ENCODE data around the gene ARV1. TPM values are rescaled to one million over a fixed set of nuclear protein-coding genes. Genes with fewer than 3 reads are reported as not detected.
"Not testable (repeated sequence)": the region's sequence is repeated elsewhere in the genome, so short reads cannot be mapped to it uniquely, and the experiment has no call there.

Gene ARV1
- total RNA-seq, 2 experiments from 2014 or later: 13.5 to 17.7 TPM

- Mint-ChIP-seq H3K4me3 (peak overlapping the region; percentile 28), H3K9me3 (no peaks in the 10 kb centered on the region), H3K4me1 (peaks cover 8% of the 10 kb centered on the region), H3K27me3 (no peaks in the 10 kb centered on the region), H3K27ac (peak overlapping the region; percentile 10), H3K36me3 (ENCODE audit: low read depth) (no peaks in the 10 kb centered on the region)
- CTCF ChIA-PET: interaction anchor here (0.6 to 1.0 kb wide), 2 partner anchors 12 to 30 kb away, joined by 3 read pairs; no protein-coding TSS in a partner anchor
- POLR2A ChIA-PET: no interaction called here
- DNase-seq: no peak
Observed at GRCh38 chr1:231028682-231029081, 49.8 kb downstream of the ARV1 start.

GRCh38 chr1:231029247-231029646, 50.4 kb downstream of the ARV1 start:
- not testable (repeated sequence) for H3K36me3 Mint-ChIP-seq (ENCODE audit: low read depth); H3K27ac Mint-ChIP-seq
- CTCF ChIA-PET: interaction anchor here (1.0 kb wide), 1 partner anchor 13 kb away, joined by 3 read pairs; no protein-coding TSS in a partner anchor

GRCh38 chr1:231029841-231030240, 50.9 kb downstream of the ARV1 start:
- H3K9me3 Mint-ChIP-seq: no peaks in the 10 kb centered on the region
- H3K27ac Mint-ChIP-seq: no peak overlapping the region
- POLR2A ChIA-PET: no interaction called here
- CTCF ChIA-PET: interaction anchor here (1.0 to 1.2 kb wide), 2 partner anchors 12 to 13 kb away, joined by 3 read pairs; no protein-coding TSS in a partner anchor
- DNase-seq: no peak
- H3K36me3 Mint-ChIP-seq (ENCODE audit: low read depth): no peaks in the 10 kb centered on the region
- H3K4me3 Mint-ChIP-seq: no peak overlapping the region
- no peaks in the 10 kb centered on the region for H3K27me3 Mint-ChIP-seq
- H3K4me1 Mint-ChIP-seq: peaks cover 8% of the 10 kb centered on the region

More at GRCh38 chr1:231029247-231029646, 50.4 kb downstream of the ARV1 start:
- DNase-seq, H3K9me3 Mint-ChIP-seq, H3K4me1 Mint-ChIP-seq, H3K27me3 Mint-ChIP-seq, POLR2A ChIA-PET, H3K4me3 Mint-ChIP-seq: not testable (repeated sequence)

DNA sequence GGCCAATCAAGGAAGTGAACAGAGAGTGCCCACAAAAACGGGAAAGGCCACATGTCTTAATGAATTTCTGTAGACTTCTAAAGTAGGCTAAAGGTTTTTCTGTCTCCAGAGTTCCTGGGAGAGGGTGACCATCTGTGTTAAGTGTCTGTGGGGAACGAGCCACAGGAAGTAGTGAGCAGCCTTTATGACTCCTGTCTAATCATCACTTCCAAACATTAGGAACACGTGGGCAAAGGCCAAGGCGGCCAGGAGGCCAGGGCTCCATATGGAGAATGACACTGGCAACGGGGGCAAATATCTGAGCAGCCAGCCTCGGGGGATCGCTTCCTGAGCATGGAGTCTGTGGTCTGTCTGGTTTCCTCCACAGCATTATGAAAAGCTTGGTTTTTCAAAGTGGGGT, 54.1 kb downstream of the ARV1 start:
- Mint-ChIP-seq H3K4me3 (no peak overlapping the region), H3K9me3 (no peaks in the 10 kb centered on the region), H3K4me1 (peaks cover 24% of the 10 kb centered on the region), H3K27ac (no peak overlapping the region), H3K36me3 (ENCODE audit: low read depth) (peaks cover 5% of the 10 kb centered on the region), H3K27me3 (peaks cover 2% of the 10 kb centered on the region)
- ChIA-PET POLR2A (no interaction called here), CTCF (no interaction called here)
- no peak for DNase-seq

DNA sequence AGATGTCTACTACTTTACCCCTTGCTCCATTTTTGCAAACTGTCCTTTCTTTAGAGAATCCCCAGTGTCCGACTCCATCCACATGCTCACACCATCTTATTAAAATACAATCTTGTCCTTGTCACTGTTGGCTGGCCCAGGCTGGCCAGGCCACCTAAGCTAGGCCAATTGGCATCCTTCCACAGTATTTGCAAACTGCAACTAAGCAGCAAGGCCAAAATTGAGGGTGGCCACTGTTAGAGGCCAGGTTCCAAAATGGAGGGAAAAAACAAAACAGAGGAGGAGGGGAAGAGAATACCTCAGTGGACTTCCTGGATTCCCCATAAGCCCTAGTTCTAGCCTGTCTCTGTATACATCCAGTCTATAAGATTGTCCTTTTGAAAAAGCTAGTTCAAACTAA, 56.9 kb downstream of the ARV1 start:
- no peak for DNase-seq
- H3K27ac Mint-ChIP-seq: no peak overlapping the region
- H3K4me3 Mint-ChIP-seq: no peak overlapping the region
- H3K36me3 Mint-ChIP-seq (ENCODE audit: low read depth): peaks cover 5% of the 10 kb centered on the region
- H3K27me3 Mint-ChIP-seq: peaks cover 5% of the 10 kb centered on the region
- no peaks in the 10 kb centered on the region for H3K9me3 Mint-ChIP-seq
- ChIA-PET POLR2A (no interaction called here), CTCF (interaction anchor here (0.6 to 1.8 kb wide), 2 partner anchors 17 to 57 kb away, joined by 3 to 4 read pairs; no protein-coding TSS in a partner anchor)
- H3K4me1 Mint-ChIP-seq: peaks cover 30% of the 10 kb centered on the region

DNA sequence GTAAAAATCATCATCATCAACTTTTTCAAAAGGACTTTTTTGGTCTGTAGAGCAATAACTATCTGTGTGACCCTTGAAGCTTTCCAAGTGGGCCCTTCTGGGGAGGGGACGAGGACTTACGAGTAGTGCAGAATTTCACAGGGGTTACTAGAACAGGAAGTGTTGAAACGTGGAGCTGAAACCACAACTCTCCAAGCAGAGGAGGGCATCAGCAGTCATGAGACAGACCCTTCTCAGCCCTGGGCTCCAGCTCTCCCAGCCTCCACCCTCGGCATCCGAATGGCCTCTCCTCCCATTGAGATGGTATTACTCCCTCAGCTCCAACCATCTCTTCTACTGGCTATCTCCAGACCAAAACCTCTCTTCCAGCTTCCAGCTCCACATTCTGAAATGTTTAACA, 57.5 kb downstream of the ARV1 start:
- no peak overlapping the region for H3K27ac Mint-ChIP-seq
- H3K27me3 Mint-ChIP-seq: peaks cover 9% of the 10 kb centered on the region
- no peak overlapping the region for H3K4me3 Mint-ChIP-seq
- peaks cover 5% of the 10 kb centered on the region for H3K36me3 Mint-ChIP-seq (ENCODE audit: low read depth)
- no peak for DNase-seq
- H3K4me1 Mint-ChIP-seq: peaks cover 34% of the 10 kb centered on the region
- no peaks in the 10 kb centered on the region for H3K9me3 Mint-ChIP-seq
- POLR2A ChIA-PET: no interaction called here
- CTCF ChIA-PET: interaction anchor here (0.6 to 1.8 kb wide), 3 partner anchors 17 to 339 kb away, joined by 3 to 4 read pairs (median 4); no protein-coding TSS in a partner anchor

DNA sequence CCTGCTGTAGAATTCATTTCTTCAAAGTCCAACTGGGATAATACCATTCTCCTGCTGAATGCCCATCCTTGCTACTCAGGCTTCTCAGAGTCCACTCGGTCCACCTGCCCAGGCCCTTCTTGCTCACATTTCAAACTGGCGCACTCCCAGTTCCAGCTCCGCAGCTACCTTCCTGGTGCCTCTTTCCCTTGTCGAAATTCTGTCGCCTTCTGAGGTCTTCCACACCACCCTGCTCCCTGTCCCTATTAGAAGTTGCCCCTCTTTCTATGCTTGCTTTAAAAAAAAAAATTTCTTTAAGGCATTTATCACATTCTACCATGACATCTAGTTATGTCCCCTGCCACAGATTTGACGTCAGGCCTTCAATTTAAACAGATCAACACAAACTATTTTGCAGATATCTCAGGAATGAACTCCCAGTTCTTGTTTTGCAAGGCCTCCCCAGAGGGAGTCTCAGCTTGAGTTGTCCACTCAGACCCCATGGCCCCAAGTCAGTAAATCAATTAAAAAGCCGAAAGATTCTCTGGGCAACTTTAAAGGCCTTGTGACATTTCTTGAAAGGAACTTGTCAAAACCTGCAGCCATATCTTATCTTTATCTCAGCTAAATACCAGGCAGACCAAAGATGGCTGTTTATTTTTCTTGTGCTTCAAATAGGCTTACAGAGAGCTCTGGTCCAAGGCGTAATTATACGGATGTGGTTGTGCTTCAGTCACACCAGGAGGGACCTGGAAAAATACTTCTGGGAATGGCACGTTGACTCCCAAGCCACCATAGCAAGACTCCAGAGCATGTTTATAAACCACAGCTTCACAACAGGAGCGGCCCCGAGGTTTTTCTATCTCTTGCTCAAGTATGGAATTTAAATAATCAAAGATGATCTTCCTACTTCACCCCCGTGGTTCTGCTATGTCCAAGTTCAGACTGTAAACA, 59.0 kb downstream of the ARV1 start:
- no peaks in the 10 kb centered on the region for H3K9me3 Mint-ChIP-seq
- peaks cover 5% of the 10 kb centered on the region for H3K36me3 Mint-ChIP-seq (ENCODE audit: low read depth)
- no peak overlapping the region for H3K4me3 Mint-ChIP-seq
- ChIA-PET CTCF (interaction anchor here (0.6 to 1.6 kb wide), 3 partner anchors 25 to 341 kb away, joined by 4 read pairs; no protein-coding TSS in a partner anchor), POLR2A (no interaction called here)
- peaks cover 16% of the 10 kb centered on the region for H3K27me3 Mint-ChIP-seq
- no peak for DNase-seq
- peak overlapping the region; percentile 55 for H3K27ac Mint-ChIP-seq
- H3K4me1 Mint-ChIP-seq: peaks cover 35% of the 10 kb centered on the region

DNA sequence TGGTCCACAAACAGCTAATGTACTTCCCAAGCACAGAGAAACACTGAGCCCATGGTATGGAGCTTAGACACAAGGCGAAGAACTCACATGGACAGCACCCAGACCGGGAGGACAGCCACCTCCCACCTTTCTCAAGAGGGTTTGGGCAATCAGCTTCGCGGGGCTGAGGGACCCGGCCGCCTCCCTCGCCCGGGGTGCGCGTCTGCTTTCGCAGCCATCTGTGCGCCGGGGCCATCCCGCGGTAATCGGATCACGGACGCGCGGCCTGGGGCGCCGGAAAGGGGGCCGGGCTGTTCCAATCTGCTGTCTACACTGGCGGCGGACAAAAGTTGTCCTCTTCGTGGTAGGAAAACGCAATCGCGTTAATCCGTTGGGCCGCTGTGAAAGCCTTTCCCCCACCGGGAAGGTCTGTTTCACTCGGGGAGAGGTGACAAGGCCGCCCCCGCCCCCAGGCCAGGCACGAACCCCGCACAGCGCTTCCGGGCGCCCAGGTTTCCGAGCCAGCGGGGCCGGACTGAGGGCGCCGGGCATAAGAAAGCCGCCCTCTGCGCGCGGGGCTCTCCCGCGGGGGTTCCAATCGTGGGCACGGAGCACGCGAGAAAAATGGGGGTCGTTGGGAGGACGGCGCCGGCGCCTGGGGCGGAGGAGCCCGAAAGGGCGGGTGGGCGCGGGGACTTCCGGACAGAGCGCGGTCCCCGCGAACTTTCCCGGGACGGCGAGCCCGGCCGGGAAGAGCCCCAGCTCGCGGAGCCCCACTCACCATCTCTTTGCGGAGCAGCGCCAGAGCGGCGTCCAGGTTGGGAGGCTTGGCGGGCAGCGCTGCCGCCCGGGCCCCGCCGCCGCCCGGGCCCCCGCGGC, 60.5 kb downstream of the ARV1 start:
- DNase-seq: peak; percentile 22
- H3K27ac Mint-ChIP-seq: peak overlapping the region; percentile 14
- peaks cover 5% of the 10 kb centered on the region for H3K36me3 Mint-ChIP-seq (ENCODE audit: low read depth)
- peak overlapping the region; percentile 71 for H3K4me3 Mint-ChIP-seq
- CTCF ChIA-PET: interaction anchor here (1.6 kb wide), 1 partner anchor 26 kb away, joined by 4 read pairs; no protein-coding TSS in a partner anchor
- H3K4me1 Mint-ChIP-seq: peaks cover 33% of the 10 kb centered on the region
- H3K9me3 Mint-ChIP-seq: no peaks in the 10 kb centered on the region
- H3K27me3 Mint-ChIP-seq: peaks cover 16% of the 10 kb centered on the region
- POLR2A ChIA-PET: no interaction called here

DNA sequence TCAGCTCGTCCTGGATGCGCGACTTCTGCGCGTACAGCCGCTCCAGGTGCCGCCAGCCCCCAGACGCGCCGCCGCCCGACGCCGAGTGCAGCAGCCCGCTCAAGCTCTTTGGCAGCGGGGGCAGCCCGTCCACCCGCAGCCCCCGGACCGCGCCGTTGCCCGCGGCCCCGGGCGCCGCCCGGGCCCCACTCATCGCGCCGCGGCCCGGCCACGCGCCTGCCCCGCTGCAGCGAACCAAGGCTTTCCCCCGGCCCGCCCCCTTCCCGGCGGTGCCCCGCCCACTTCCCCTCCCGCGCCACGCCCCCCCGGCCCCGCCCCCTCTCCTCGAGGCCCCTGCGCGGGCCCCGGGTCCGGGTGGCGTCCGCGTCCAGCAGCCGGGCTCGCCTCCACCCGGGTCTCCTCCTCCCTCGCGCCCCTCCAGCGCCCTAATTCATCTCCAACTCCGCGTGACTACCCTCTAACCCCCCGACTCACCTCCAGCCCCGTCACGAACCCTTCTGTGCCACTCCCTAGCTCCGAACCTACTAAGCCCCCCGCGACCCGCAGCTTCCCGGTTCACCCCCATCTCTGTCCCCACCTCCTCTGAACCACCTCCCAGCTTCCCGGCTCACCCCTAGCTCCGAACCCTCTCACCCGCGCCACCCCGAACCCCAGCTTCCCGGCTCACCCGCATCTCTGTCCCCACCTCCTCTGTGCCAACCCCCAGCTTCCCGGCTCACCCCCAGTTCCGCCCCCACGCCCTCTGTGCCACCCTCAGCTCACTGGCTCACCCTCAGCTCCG, 61.3 kb downstream of the ARV1 start, which contains the start of gene FAM89A:
Gene FAM89A (minus strand): TSS at position 236 of the 781 bp plus-strand sequence. CDS start 43 bp downstream, at position 193.
- Mint-ChIP-seq H3K27me3 (peaks cover 21% of the 10 kb centered on the region), H3K9me3 (peaks cover 3% of the 10 kb centered on the region), H3K36me3 (ENCODE audit: low read depth) (peaks cover 5% of the 10 kb centered on the region), H3K27ac (peak within 1 kb of the TSS; percentile 14), H3K4me1 (peaks cover 33% of the 10 kb centered on the region), H3K4me3 (peak within 1 kb of the TSS; percentile 71)
- DNase-seq: peak; percentile 68
- ChIA-PET POLR2A (interaction anchor here (0.6 kb wide), 1 partner anchor 297 kb away, joined by 4 read pairs; the partner anchor contains the start of gene EXOC8), CTCF (interaction anchor here (0.9 to 1.0 kb wide), 2 partner anchors 19 to 47 kb away, joined by 4 read pairs; no protein-coding TSS in a partner anchor)

DNA sequence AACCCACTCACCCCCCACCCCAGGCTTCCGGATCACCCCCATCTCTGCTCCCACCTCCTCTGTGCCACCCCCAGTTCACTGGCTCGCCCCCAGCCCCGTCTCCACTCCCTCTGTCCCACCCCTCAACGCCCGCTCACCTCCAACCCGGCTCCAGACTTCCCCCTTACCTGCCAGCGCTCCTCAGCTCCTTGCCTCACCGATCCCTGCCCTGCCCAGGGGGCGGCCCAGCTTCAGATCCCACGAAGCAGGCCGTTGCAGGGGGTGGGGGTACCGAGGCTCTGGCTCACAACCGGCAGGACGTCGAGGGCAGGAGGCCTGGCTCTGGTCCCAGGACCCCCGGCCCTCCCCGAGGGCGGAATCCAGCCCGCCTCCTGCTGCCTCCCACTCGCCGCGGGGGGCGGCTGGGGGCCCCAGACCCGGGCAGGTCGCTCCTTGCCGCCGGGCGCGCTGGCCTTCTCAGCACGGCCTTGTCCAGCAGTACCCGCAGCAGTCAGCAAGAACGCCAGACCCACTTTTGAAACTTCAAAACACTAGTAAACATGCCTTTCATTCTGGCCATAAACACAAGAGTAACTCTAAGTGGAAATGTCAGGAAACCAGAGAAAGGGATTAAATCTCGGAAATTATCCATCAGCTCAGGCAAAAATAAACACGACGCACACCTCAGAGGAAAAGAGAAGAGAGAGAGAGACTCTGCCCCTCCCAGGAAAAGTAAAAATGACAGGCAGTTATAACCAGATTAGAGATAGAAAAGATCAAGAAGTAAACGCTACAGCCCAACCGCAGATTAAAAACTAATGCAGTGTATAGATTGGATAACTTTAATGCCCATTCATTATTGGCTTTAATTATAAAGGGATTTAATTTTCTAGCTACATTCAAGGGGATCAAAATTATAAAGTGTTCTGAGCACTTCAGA, 62.2 kb downstream of the ARV1 start:
- ChIA-PET CTCF (interaction anchor here (0.9 to 1.0 kb wide), 2 partner anchors 18 to 48 kb away, joined by 4 read pairs; no protein-coding TSS in a partner anchor), POLR2A (no interaction called here)
- peak overlapping the region; percentile 62 for H3K4me3 Mint-ChIP-seq
- no peak for DNase-seq
- peaks cover 34% of the 10 kb centered on the region for H3K4me1 Mint-ChIP-seq
- H3K27ac Mint-ChIP-seq: no peak overlapping the region
- peaks cover 3% of the 10 kb centered on the region for H3K9me3 Mint-ChIP-seq
- H3K36me3 Mint-ChIP-seq (ENCODE audit: low read depth): peaks cover 5% of the 10 kb centered on the region
- peaks cover 27% of the 10 kb centered on the region for H3K27me3 Mint-ChIP-seq

- H3K4me3 Mint-ChIP-seq: peak overlapping the region; percentile 58
- POLR2A ChIA-PET: no interaction called here
- H3K27ac Mint-ChIP-seq: no peak overlapping the region
- DNase-seq: no peak
- peaks cover 3% of the 10 kb centered on the region for H3K9me3 Mint-ChIP-seq
- peaks cover 5% of the 10 kb centered on the region for H3K36me3 Mint-ChIP-seq (ENCODE audit: low read depth)
- peaks cover 27% of the 10 kb centered on the region for H3K4me1 Mint-ChIP-seq
- H3K27me3 Mint-ChIP-seq: peaks cover 31% of the 10 kb centered on the region
- CTCF ChIA-PET: interaction anchor here (0.6 to 1.1 kb wide), 2 partner anchors 11 to 1399 kb away, joined by 3 read pairs; no protein-coding TSS in a partner anchor
Observed at GRCh38 chr1:231041719-231042261, 62.9 kb downstream of the ARV1 start.

Data from activated CD4-positive, alpha-beta T cell treated with anti-CD3 and anti-CD28 coated beads, Interleukin-2, amount 10 ng/mL, durations not matched to agents 7 days and 5 days (primary cell).